PC-3 (cell line): Measurements from ENCODE around the gene ADGRD1. TPM values are rescaled to one million over a fixed set of nuclear protein-coding genes. Genes with fewer than 3 reads are reported as not detected.

Source experiments
- ATAC-seq: fragments of 200-7000 bp; cut with Tn5 transposase; 2 replicates; pipeline ENCODE4 v1.9.1; 2020; ENCODE audit warnings: mild to moderate bottlenecking, moderate library complexity
- BruUV-seq: library from RNA; stranded (reverse); fragments of 400-500 nt; replicated peaks from 2 replicates; lab custom pipeline; 2021; lab: Mats Ljungman, UMichigan
- CTCF ChIA-PET: fragments of 300-600 bp; sonication (Branson Sonifier 250); formaldehyde crosslinking; loops from one replicate; lab custom pipeline; 2022; ENCODE audit warnings: antibody characterized with exemption; lab: Charles Lee
- POLR2A ChIA-PET: fragments of 300-600 bp; sonication (Branson Sonifier 250); formaldehyde crosslinking; loops from one replicate; lab custom pipeline; 2022; ENCODE audit warnings: antibody characterized with exemption; ENCODE audit not compliant: unreplicated experiment; lab: Charles Lee
- DNase-seq: peaks from one replicate; pipeline ENCODE4 v3.0.0-alpha.2; 2015
- H2AFZ ChIP-seq: fragments of 300-600 bp; sonication (generic); 2 replicates; pipeline ENCODE4 v1.6.0; 2016; ENCODE audit warnings: antibody characterized with exemption, low read length
- H3F3A ChIP-seq: fragments of 300-600 bp; sonication (generic); one replicate; pipeline ENCODE4 v1.6.0; 2017; ENCODE audit warnings: antibody characterized with exemption, low read length, control low read depth, mild to moderate bottlenecking; ENCODE audit not compliant: unreplicated experiment
- H3K27ac ChIP-seq: fragments of 300-600 bp; sonication (generic); 2 replicates; pipeline ENCODE4 v1.5.1; 2016; ENCODE audit warnings: mild to moderate bottlenecking, low read length
- H3K27me3 ChIP-seq: fragments of 300-600 bp; sonication (generic); 2 replicates; pipeline ENCODE4 v1.6.1; 2016; ENCODE audit warnings: low read length, mixed read lengths
- H3K36me3 ChIP-seq: fragments of 300-600 bp; sonication (generic); 2 replicates; pipeline ENCODE4 v1.6.1; 2016; ENCODE audit warnings: low read depth, mixed run types, low read length, mixed read lengths
- H3K4me1 ChIP-seq: fragments of 300-600 bp; sonication (generic); 2 replicates; pipeline ENCODE4 v1.5.1; 2016; ENCODE audit warnings: low read length; ENCODE audit not compliant: insufficient read depth
- H3K4me2 ChIP-seq: fragments of 300-600 bp; sonication (generic); 2 replicates; pipeline ENCODE4 v1.6.0; 2016; ENCODE audit warnings: low read length
- H3K4me3 ChIP-seq: fragments of 300-600 bp; sonication (generic); 2 replicates; pipeline ENCODE4 v1.5.1; 2016; ENCODE audit warnings: mild to moderate bottlenecking, low read length, mixed read lengths
- H3K79me2 ChIP-seq: fragments of 300-600 bp; sonication (generic); 2 replicates; pipeline ENCODE4 v1.6.1; 2017; ENCODE audit warnings: low read length, mixed read lengths
- H3K9ac ChIP-seq: fragments of 300-600 bp; sonication (generic); 2 replicates; pipeline ENCODE4 v1.6.0; 2016; ENCODE audit warnings: mild to moderate bottlenecking, low read length
- H3K9me2 ChIP-seq: fragments of 300-600 bp; sonication (generic); replicated peaks from 2 replicates; pipeline ENCODE4 v1.6.1; 2016; ENCODE audit warnings: mixed run types, low read length, mixed read lengths
- H3K9me3 ChIP-seq: fragments of 300-600 bp; sonication (generic); 2 replicates; pipeline ENCODE4 v1.6.1; 2016; ENCODE audit warnings: low read length, mixed read lengths
- H4K20me1 ChIP-seq: fragments of 300-600 bp; sonication (generic); 2 replicates; pipeline ENCODE4 v1.6.1; 2016; ENCODE audit warnings: low read length, mixed read lengths
- CTCF ChIP-seq: fragments of 300-600 bp; sonication (generic); conservative IDR thresholded peaks from 2 replicates; pipeline ENCODE4 v1.5.1; 2017; ENCODE audit warnings: antibody characterized with exemption, low read depth, mild to moderate bottlenecking, low read length
- EZH2 ChIP-seq: fragments of 300-600 bp; sonication (generic); IDR thresholded peaks from one replicate; pipeline ENCODE4 v1.6.1; 2017; ENCODE audit warnings: antibody characterized with exemption, mild to moderate bottlenecking, low read length; ENCODE audit not compliant: unreplicated experiment
- EZH2phosphoT487 ChIP-seq: fragments of 300-600 bp; sonication (generic); IDR thresholded peaks from 2 replicates; pipeline ENCODE4 v1.6.1; 2018; ENCODE audit warnings: mild to moderate bottlenecking, antibody characterized with exemption, low read length, borderline replicate concordance
- intact Hi-C: fragments of 100-400 bp; cut with micrococcal nuclease; formaldehyde crosslinking; loops from 2 replicates; pipeline ENCODE4 v1.9.0; 2023
- total RNA-seq: library from RNA; depleted of rRNA; stranded (reverse); fragments of >200 nt; gene quantifications from 2 replicates; pipeline ENCODE4 v1.2.3, GENCODE V29; 2014

The ADGRD1 gene
- total RNA-seq, 1 experiment from 2014 or later: 0.18 TPM

- Histone ChIP-seq H3K9me2 (no peaks in the 10 kb centered on the region), H3K27me3 (peaks cover 83% of the 10 kb centered on the region), H3K9me3 (peaks cover 7% of the 10 kb centered on the region; the same call in 1 of the 2 replicates), H3K4me2 (no peak overlapping the region), H2AFZ (no peak overlapping the region), H4K20me1 (no peaks in the 10 kb centered on the region), H3K27ac (no peak overlapping the region), H3K79me2 (no peaks in the 10 kb centered on the region), H3K4me1 (no peaks in the 10 kb centered on the region), H3K9ac (no peak overlapping the region), H3K4me3 (no peak overlapping the region), H3K36me3 (no peaks in the 10 kb centered on the region), H3F3A (no peaks in the 10 kb centered on the region)
- intact Hi-C loops: no loop called here
- ATAC-seq (no peak), DNase-seq (no peak)
- no peak for TF ChIP-seq EZH2phosphoT487
- no peak for TF ChIP-seq CTCF
- BruUV-seq: no TSS peak
- CTCF ChIA-PET: no interaction called here
- POLR2A ChIA-PET: no interaction called here
Measured at GRCh38 chr12:130956456-130957303, 3.0 kb downstream of the ADGRD1 start.

GRCh38 chr12:130957304-130957621 lies 3.6 kb downstream of the ADGRD1 start:
- no peaks in the 10 kb centered on the region for H3K4me1 ChIP-seq
- no peaks in the 10 kb centered on the region for H4K20me1 ChIP-seq
- peaks cover 7% of the 10 kb centered on the region; the same call in 1 of the 2 replicates for H3K9me3 ChIP-seq
- ChIA-PET CTCF (no interaction called here), POLR2A (no interaction called here)
- DNase-seq (no peak), ATAC-seq (no peak)
- TF ChIP-seq EZH2phosphoT487 (no peak), CTCF (no peak), EZH2 (no peak)
- no peaks in the 10 kb centered on the region for H3K79me2 ChIP-seq
- no peak overlapping the region for H3K4me3 ChIP-seq
- H3K36me3 ChIP-seq: no peaks in the 10 kb centered on the region
- H3K27ac ChIP-seq: no peak overlapping the region
- H3K9ac ChIP-seq: no peak overlapping the region
- H3K27me3 ChIP-seq: peaks cover 83% of the 10 kb centered on the region
- H3F3A ChIP-seq: no peaks in the 10 kb centered on the region
- no TSS peak for BruUV-seq
- H3K4me2 ChIP-seq: no peak overlapping the region
- intact Hi-C loops: no loop called here
- no peaks in the 10 kb centered on the region for H3K9me2 ChIP-seq
- H2AFZ ChIP-seq: no peak overlapping the region

- H3K4me1 ChIP-seq: no peaks in the 10 kb centered on the region
- ATAC-seq (no peak), DNase-seq (no peak)
- H3K9ac ChIP-seq: no peak overlapping the region
- no peaks in the 10 kb centered on the region for H3K36me3 ChIP-seq
- BruUV-seq: no TSS peak
- H2AFZ ChIP-seq: no peak overlapping the region
- H3F3A ChIP-seq: no peaks in the 10 kb centered on the region
- H3K9me2 ChIP-seq: no peaks in the 10 kb centered on the region
- peaks cover 7% of the 10 kb centered on the region; the same call in 1 of the 2 replicates for H3K9me3 ChIP-seq
- intact Hi-C loops: no loop called here
- H3K4me2 ChIP-seq: no peak overlapping the region
- H4K20me1 ChIP-seq: no peaks in the 10 kb centered on the region
- no peak overlapping the region for H3K4me3 ChIP-seq
- TF ChIP-seq CTCF: no peak
- TF ChIP-seq EZH2phosphoT487: no peak
- no peak for TF ChIP-seq EZH2
- H3K79me2 ChIP-seq: no peaks in the 10 kb centered on the region
- no peak overlapping the region for H3K27ac ChIP-seq
- ChIA-PET POLR2A (no interaction called here), CTCF (no interaction called here)
- peaks cover 80% of the 10 kb centered on the region for H3K27me3 ChIP-seq
Measured at GRCh38 chr12:130958557-130959140, 4.9 kb downstream of the ADGRD1 start.
